Endothelial cell of umbilical vein (primary cell): ENCODE data around the gene ZNF507. TPM values are rescaled to one million over a fixed set of nuclear protein-coding genes. Genes with fewer than 3 reads are reported as not detected.

Source experiments
- BruUV-seq: library from RNA; stranded (reverse); fragments of 400-500 nt; replicated peaks from 2 replicates; lab custom pipeline; 2021; lab: Mats Ljungman, UMichigan
- CTCF ChIA-PET: fragments of 300-600, 350-600 bp; sonication (Branson Sonifier 250); formaldehyde crosslinking; loops from one replicate; lab custom pipeline; 2021; ENCODE audit warnings: antibody characterized with exemption, inconsistent platforms; lab: Charles Lee
- POLR2A ChIA-PET: fragments of 300-600, 350-600 bp; sonication (Branson Sonifier 250); formaldehyde crosslinking; loops from one replicate; lab custom pipeline; 2021; ENCODE audit warnings: antibody characterized with exemption, inconsistent platforms; lab: Charles Lee
- DNase-seq: peaks from one replicate; pipeline ENCODE4 v3.0.0-alpha.2; 2011; ENCODE audit warnings: low read depth, low spot score
- FAIRE-seq: peaks from 2 replicates; lab custom pipeline; 2011; peaks lifted over from hg19 to GRCh38; lab: Jason Lieb, UNC
- H2AFZ ChIP-seq: 2 replicates; pipeline ENCODE4 v1.6.0; 2012; ENCODE audit warnings: low read depth, low read length, control low read depth, inconsistent platforms
- H3K27ac ChIP-seq: 2 replicates; pipeline ENCODE4 v1.5.1; 2011; ENCODE audit warnings: low read depth, mild to moderate bottlenecking, control low read depth, low read length, moderate library complexity; ENCODE audit not compliant: insufficient read depth
- H3K27me3 ChIP-seq, 2 experiments: 2 replicates each; pipeline versions ENCODE4 v1.6.0 to v1.6.1; 2011; ENCODE audit warnings: low read length in 2 of 2, mixed read lengths in 1 of 2; ENCODE audit not compliant: control insufficient read depth in 2 of 2, insufficient read depth in 2 of 2
- H3K36me3 ChIP-seq, 2 experiments: 2 replicates in 1 of 2; 3 replicates in 1 of 2; pipeline ENCODE4 v1.5.1; 2011; ENCODE audit warnings: low read length in 2 of 2, mild to moderate bottlenecking in 1 of 2, moderate library complexity in 1 of 2; ENCODE audit not compliant: control insufficient read depth in 2 of 2, insufficient read depth in 2 of 2; ENCODE audit errors: extremely low read depth in 1 of 2
- H3K4me1 ChIP-seq: 3 replicates; pipeline ENCODE4 v1.5.1; 2011; ENCODE audit warnings: mild to moderate bottlenecking, low read length; ENCODE audit not compliant: control insufficient read depth, insufficient read depth; ENCODE audit errors: extremely low read depth
- H3K4me2 ChIP-seq: 2 replicates; pipeline ENCODE4 v1.6.1; 2011; ENCODE audit warnings: low read length, control low read depth, mixed read lengths; ENCODE audit not compliant: insufficient read depth
- H3K4me3 ChIP-seq, 3 experiments: fragments of 200-600 bp in 1 of 3; sonication (generic), shearing (Covaris generic) in 1 of 3; replicated peaks in 1 of 3; 2 replicates each; pipeline ENCODE4 v1.5.1; 2011 to 2016; ENCODE audit warnings: control low read depth in 3 of 3, low read length in 3 of 3, mild to moderate bottlenecking in 2 of 3, inconsistent platforms in 1 of 3, low read depth in 1 of 3, moderate library complexity in 1 of 3; ENCODE audit not compliant: insufficient read depth in 1 of 3
- H3K79me2 ChIP-seq: 2 replicates; pipeline ENCODE4 v1.6.0; 2012; ENCODE audit warnings: low read length, inconsistent platforms; ENCODE audit not compliant: control insufficient read depth, insufficient read depth
- H3K9ac ChIP-seq: replicated peaks from 2 replicates; pipeline ENCODE3; 2011; ENCODE audit warnings: low read length, control low read depth; ENCODE audit not compliant: insufficient read depth; ENCODE audit errors: extremely low read depth
- H3K9me1 ChIP-seq: replicated peaks from 3 replicates; pipeline ENCODE4 v1.6.0; 2011; ENCODE audit warnings: mild to moderate bottlenecking, low read length; ENCODE audit not compliant: control insufficient read depth, insufficient read depth; ENCODE audit errors: extremely low read depth
- H3K9me3 ChIP-seq: replicated peaks from 2 replicates; pipeline ENCODE4 v1.5.1; 2012; ENCODE audit warnings: low read length, inconsistent platforms; ENCODE audit not compliant: control insufficient read depth, insufficient read depth
- H4K20me1 ChIP-seq: replicated peaks from 2 replicates; pipeline ENCODE3; 2011; ENCODE audit warnings: mild to moderate bottlenecking, low read length; ENCODE audit not compliant: control insufficient read depth, insufficient read depth; ENCODE audit errors: extremely low read depth
- CTCF ChIP-seq, 2 donors: IDR thresholded peaks; 1 replicate in 1 of 2; 2 replicates in 1 of 2; pipeline ENCODE4 v1.5.1; 2011; ENCODE audit warnings: low read length in 2 of 2, mild to moderate bottlenecking in 2 of 2, moderate library complexity in 2 of 2, control low read depth in 1 of 2, inconsistent platforms in 1 of 2, low read depth in 1 of 2; ENCODE audit not compliant: insufficient read depth in 1 of 2; ENCODE audit errors: extremely low read depth in 1 of 2
- EZH2 ChIP-seq: IDR thresholded peaks from 2 replicates; pipeline ENCODE4 v1.6.1; 2012; ENCODE audit warnings: borderline replicate concordance, low read depth, mild to moderate bottlenecking, moderate library complexity, low read length, inconsistent platforms; ENCODE audit not compliant: severe bottlenecking
- FOS ChIP-seq: IDR thresholded peaks from 2 replicates; pipeline ENCODE4 v1.6.1; 2011; ENCODE audit warnings: mild to moderate bottlenecking, low read length, moderate library complexity, borderline replicate concordance; ENCODE audit not compliant: insufficient read depth
- GATA2 ChIP-seq: IDR thresholded peaks from 2 replicates; pipeline ENCODE4 v1.7.0; 2011; ENCODE audit warnings: low read depth, mild to moderate bottlenecking, moderate library complexity, mixed read lengths, low read length; ENCODE audit not compliant: insufficient read length, insufficient read depth
- JUN ChIP-seq: IDR thresholded peaks from 2 replicates; pipeline ENCODE4 v1.6.1; 2011; ENCODE audit warnings: borderline replicate concordance, low read depth; ENCODE audit not compliant: insufficient read length, insufficient read depth
- MAX ChIP-seq: IDR thresholded peaks from 2 replicates; pipeline ENCODE4 v1.6.1; 2011; ENCODE audit not compliant: insufficient read depth, insufficient read length
- MYC ChIP-seq: IDR thresholded peaks from one replicate; pipeline ENCODE4 v1.6.1; 2011; ENCODE audit warnings: mild to moderate bottlenecking, low read depth, low read length
- POLR2A ChIP-seq: IDR thresholded peaks from 2 replicates; pipeline ENCODE4 v1.6.1; 2012; ENCODE audit warnings: low read depth, mild to moderate bottlenecking, control low read depth, low read length
- POLR2AphosphoS5 ChIP-seq: IDR thresholded peaks from 2 replicates; pipeline ENCODE4 v1.6.1; 2012; ENCODE audit warnings: low read depth, mild to moderate bottlenecking, control low read depth, low read length, moderate library complexity; ENCODE audit not compliant: insufficient read depth
- dilution Hi-C: fragments of 300-500 bp; cut with MboI; formaldehyde crosslinking; loops from one replicate; pipeline ENCODE4 v1.15.0; 2019; ENCODE audit warnings: low sequenced_read_pairs; ENCODE audit not compliant: extremely low pct_ligation_motif_present
- intact Hi-C: fragments of 100-400 bp; cut with micrococcal nuclease; formaldehyde crosslinking; loops from one replicate; pipeline ENCODE4 v1.10.0; 2022
- polyA plus RNA-seq, 4 experiments: library from polyadenylated mRNA; depleted of rRNA in 3 of 4; stranded (reverse) in 3 of 4; unstranded in 1 of 4; fragments of >200 nt; gene quantifications; 2 replicates each; pipeline versions ENCODE4 v1.2.1 to v1.2.3, GENCODE V29; 2011 to 2012; ENCODE audit warnings: missing spikeins in 1 of 4
- total RNA-seq: library from RNA; stranded (reverse); gene quantifications from 2 replicates; pipeline ENCODE4 v1.2.3, GENCODE V29; 2021

The ZNF507 gene
- total and polyA plus RNA-seq, 2 donors (not counting 3 experiments of a cell fraction or from before 2014, with no cell fraction given) = 6.8 to 23.0 TPM

- dilution Hi-C loops (no loop called here), intact Hi-C loops (no loop called here)
- no TSS peak for BruUV-seq
- no peaks in the 10 kb centered on the region for H3K27me3 ChIP-seq
- FAIRE-seq (no peak), DNase-seq (no peak)
- H3K36me3 ChIP-seq = peaks cover 0 to 7% of the 10 kb centered on the region in 2 experiments
- H3K27ac ChIP-seq = no peak overlapping the region
- H2AFZ ChIP-seq = no peak overlapping the region
- no peaks in the 10 kb centered on the region for H3K9me1 ChIP-seq
- POLR2A ChIA-PET = interaction anchor here (0.6 kb wide), 1 partner anchor 32 kb away, joined by 8 read pairs; the partner anchor contains the start of gene DPY19L3
- no peaks in the 10 kb centered on the region for H3K4me1 ChIP-seq
- H3K4me3 ChIP-seq = no peak overlapping the region
- H3K79me2 ChIP-seq = no peaks in the 10 kb centered on the region
- CTCF ChIA-PET = interaction anchor here (1.1 to 1.3 kb wide), 2 partner anchors 11 to 27 kb away, joined by 3 to 4 read pairs; no protein-coding TSS in a partner anchor
- no peaks in the 10 kb centered on the region for H4K20me1 ChIP-seq
- no peak overlapping the region for H3K4me2 ChIP-seq
- no peak overlapping the region for H3K9ac ChIP-seq
- no peak for TF ChIP-seq EZH2
- TF ChIP-seq FOS = no peak
- TF ChIP-seq MYC = no peak
- TF ChIP-seq JUN = no peak
- TF ChIP-seq MAX = no peak
- no peak for TF ChIP-seq POLR2A
- TF ChIP-seq GATA2 = no peak
- no peak for TF ChIP-seq POLR2AphosphoS5
- TF ChIP-seq CTCF (IDR thresholded peaks at IDR 0.05; ENCODE audit: extremely low read depth in 1 of 2, insufficient read depth in 1 of 2, low read depth in 1 of 2, low read length in 2 of 2) = no peak
- no peaks in the 10 kb centered on the region for H3K9me3 ChIP-seq
Observed at GRCh38 chr19:32437096-32437495, 91.7 kb downstream of the ZNF507 start.

Other genes with a start within 250 kb of the ZNF507 start
- 39.3 and 39.5 TPM in 2 replicates for gene DPY19L3, start 60.2 kb downstream of the ZNF507 start, total RNA-seq
- gene DPY19L3, start 60.2 kb downstream of the ZNF507 start, polyA plus RNA-seq = 26.2 and 36.1 TPM in 2 replicates
- 154 and 168 TPM in 2 replicates for gene PDCD5, start 235.6 kb downstream of the ZNF507 start, total RNA-seq
- 34.2 and 51.7 TPM in 2 replicates for gene PDCD5, start 235.6 kb downstream of the ZNF507 start, polyA plus RNA-seq